ENCODE results near the gene TBC1D13. TPM values are rescaled to one million over a fixed set of nuclear protein-coding genes. Genes with fewer than 3 reads are reported as not detected.

TBC1D13 gene
- polyA plus RNA-seq, 1 experiment = 25.7 TPM

DNA sequence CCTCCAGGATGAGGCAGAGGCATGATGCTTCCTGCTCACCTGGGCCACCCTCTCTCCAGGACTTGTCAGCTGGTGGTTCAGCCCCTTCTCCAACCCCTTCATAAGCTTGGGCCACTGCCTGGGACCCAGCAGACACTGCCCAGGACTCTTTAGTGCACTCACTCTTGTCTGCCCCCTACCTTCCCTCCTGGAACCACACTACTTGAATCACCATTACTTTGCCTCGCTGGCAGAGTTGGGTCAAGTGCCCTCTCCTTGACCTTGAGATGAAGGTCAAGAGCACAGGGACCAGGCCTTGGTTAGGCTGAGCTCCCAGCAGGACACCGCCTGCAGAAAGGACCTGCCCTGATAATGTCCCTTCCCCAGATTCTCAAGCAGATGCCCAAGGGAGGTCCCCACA is 22.8 kb downstream of the TBC1D13 start:
- TF ChIP-seq, protein P1, sequence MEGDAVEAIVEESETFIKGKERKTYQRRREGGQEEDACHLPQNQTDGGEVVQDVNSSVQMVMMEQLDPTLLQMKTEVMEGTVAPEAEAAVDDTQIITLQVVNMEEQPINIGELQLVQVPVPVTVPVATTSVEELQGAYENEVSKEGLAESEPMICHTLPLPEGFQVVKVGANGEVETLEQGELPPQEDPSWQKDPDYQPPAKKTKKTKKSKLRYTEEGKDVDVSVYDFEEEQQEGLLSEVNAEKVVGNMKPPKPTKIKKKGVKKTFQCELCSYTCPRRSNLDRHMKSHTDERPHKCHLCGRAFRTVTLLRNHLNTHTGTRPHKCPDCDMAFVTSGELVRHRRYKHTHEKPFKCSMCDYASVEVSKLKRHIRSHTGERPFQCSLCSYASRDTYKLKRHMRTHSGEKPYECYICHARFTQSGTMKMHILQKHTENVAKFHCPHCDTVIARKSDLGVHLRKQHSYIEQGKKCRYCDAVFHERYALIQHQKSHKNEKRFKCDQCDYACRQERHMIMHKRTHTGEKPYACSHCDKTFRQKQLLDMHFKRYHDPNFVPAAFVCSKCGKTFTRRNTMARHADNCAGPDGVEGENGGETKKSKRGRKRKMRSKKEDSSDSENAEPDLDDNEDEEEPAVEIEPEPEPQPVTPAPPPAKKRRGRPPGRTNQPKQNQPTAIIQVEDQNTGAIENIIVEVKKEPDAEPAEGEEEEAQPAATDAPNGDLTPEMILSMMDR (IDR thresholded peaks at IDR 0.05; ENCODE audit: low read depth, low read length) = no peak
- Histone ChIP-seq H3K27ac (ENCODE audit: low read depth, low read length) (no peak overlapping the region), H3K9me3 (ENCODE audit: control insufficient read depth, insufficient read depth, low read length) (no peaks in the 10 kb centered on the region; the same call in 1 of the 2 replicates), H3K27me3 (ENCODE audit: control insufficient read depth, insufficient read depth, low read length) (no peaks in the 10 kb centered on the region), H3K4me3 (ENCODE audit: low read depth, low read length) (no peak overlapping the region)
- POLR2A ChIA-PET = no interaction called here
- CTCF ChIA-PET = interaction anchor here (7.2 kb wide), 1 partner anchor 8 kb away, joined by 52 read pairs; the partner anchor contains the start of gene ENDOG
- no peak for DNase-seq (ENCODE audit: low read depth, low spot score)

DNA sequence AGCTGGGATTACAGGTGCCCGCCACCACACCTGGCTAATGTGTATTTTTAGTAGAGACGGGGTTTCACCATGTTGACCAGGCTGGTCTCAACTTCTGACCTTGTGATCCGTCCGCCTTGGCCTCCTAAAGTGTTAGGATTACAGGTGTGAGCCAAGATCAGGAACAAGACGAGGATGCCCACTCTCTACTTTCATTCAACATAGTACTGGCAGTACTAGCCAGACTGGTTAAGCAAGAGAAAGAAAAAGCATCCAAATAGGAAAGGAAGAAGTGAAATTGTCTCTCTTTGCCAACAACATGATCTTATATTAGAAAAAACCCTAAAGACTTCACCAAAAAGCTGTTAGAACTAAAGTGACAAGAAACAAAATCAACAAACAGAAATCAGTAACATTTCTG is 23.8 kb downstream of the TBC1D13 start:
- CTCF ChIA-PET = interaction anchor here (7.2 kb wide), 1 partner anchor 7 kb away, joined by 52 read pairs; the partner anchor contains the start of gene ENDOG
- no peak for DNase-seq (ENCODE audit: low read depth, low spot score)

DNA sequence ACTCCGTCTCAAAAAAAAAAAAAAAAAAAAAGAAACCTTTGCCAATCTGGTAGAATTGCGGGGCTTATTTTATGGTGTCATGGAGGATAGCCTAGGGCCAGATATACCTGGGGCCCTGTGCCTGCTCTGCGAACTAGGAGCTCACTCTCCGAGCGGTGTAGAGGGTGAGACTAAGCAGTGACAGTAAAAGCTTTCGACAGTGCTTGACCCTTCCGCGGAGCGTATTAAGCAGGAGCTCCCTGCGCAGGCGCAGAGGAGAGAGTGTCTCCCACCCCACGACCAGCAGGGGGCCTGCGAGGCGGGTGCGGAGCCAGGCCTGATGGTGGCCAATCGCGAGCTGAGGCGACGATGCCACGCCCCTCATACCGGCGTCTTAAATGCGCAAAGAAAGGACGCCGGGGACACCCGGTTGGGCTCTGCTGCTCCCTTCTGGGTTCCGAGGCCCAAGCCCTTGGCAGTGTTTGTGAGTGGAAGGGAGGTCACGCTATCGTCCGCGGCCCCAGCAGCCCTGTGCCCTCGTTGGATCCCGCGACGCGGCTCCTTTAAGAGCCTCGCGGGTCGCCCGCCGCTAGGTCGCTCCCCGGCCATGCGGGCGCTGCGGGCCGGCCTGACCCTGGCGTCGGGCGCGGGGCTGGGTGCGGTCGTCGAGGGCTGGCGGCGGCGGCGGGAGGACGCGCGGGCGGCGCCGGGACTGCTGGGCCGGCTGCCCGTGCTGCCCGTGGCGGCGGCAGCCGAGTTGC is 31.2 kb downstream of the TBC1D13 start, which contains the start of gene ENDOG:
ENDOG (plus strand) TSS at position 402 of the 740 bp plus-strand sequence; CDS start at position 587, 185 bp downstream.
- DNase-seq (ENCODE audit: low read depth, low spot score) = peak; percentile 88
- ChIA-PET CTCF (interaction anchor here (0.6 to 3.1 kb wide), 57 partner anchors 9 to 803 kb away, joined by 3 to 52 read pairs (median 5); partner anchors contain the start of genes C9orf50, KYAT1, LRRC8A and PKN3), POLR2A (interaction anchor here (0.6 to 1.4 kb wide), 8 partner anchors 9 to 335 kb away, joined by 3 to 17 read pairs (median 4); partner anchors contain the start of genes SPOUT1 and ZDHHC12)
- TF ChIP-seq, protein P1 (IDR thresholded peaks at IDR 0.05; ENCODE audit: low read depth, low read length) = peak; percentile 98
- no peaks in the 10 kb centered on the region for H3K27me3 ChIP-seq (ENCODE audit: control insufficient read depth, insufficient read depth, low read length)
- H3K4me3 ChIP-seq (ENCODE audit: low read depth, low read length) = peak within 1 kb of the TSS; percentile 80
- H3K27ac ChIP-seq (ENCODE audit: low read depth, low read length) = peak within 1 kb of the TSS; percentile 21
- H3K9me3 ChIP-seq (ENCODE audit: control insufficient read depth, insufficient read depth, low read length) = peaks cover 5% of the 10 kb centered on the region

More for the DNA sequence above, 23.8 kb downstream of the TBC1D13 start:
- POLR2A ChIA-PET = no interaction called here
- TF ChIP-seq, protein P1 (IDR thresholded peaks at IDR 0.05; ENCODE audit: low read depth, low read length) = no peak
- Histone ChIP-seq H3K27me3 (ENCODE audit: control insufficient read depth, insufficient read depth, low read length) (no peaks in the 10 kb centered on the region), H3K9me3 (ENCODE audit: control insufficient read depth, insufficient read depth, low read length) (no peaks in the 10 kb centered on the region; the same call in 1 of the 2 replicates), H3K4me3 (ENCODE audit: low read depth, low read length) (no peak overlapping the region), H3K27ac (ENCODE audit: low read depth, low read length) (no peak overlapping the region)

DNA sequence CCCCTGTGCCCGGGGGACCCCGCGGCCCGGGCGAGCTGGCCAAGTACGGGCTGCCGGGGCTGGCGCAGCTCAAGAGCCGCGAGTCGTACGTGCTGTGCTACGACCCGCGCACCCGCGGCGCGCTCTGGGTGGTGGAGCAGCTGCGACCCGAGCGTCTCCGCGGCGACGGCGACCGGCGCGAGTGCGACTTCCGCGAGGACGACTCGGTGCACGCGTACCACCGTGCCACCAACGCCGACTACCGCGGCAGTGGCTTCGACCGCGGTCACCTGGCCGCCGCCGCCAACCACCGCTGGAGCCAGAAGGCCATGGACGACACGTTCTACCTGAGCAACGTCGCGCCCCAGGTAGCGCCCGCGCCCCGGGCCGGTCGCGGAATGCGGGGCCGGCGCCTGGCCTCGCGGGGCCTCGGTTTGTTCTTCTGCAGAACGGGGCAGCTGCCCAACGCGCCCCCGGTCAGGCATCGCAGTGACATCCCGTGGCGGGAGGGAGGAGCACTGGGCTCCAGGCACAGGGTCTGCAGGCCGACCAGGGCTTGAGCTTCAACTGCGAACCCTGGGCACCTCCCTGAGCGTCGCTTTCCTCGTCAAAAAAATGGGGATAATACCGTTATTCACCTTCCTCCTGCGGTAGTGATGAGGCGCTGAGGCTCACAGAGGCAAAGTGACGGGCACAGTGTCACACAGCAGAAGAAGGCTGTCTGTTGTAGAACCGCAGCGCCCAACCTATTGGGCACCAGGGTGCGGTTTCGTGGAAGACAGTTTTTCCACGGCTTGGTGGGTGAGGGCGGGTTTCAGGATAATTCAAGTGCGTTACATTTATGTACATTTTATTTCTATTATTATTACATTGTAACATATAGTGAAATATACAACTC is 32.0 kb downstream of the TBC1D13 start:
- ChIA-PET CTCF (interaction anchor here (0.5 to 3.1 kb wide), 33 partner anchors 8 to 853 kb away, joined by 3 to 52 read pairs (median 6); partner anchors contain the start of genes SET, SPOUT1, ZDHHC12 and ZER1), POLR2A (interaction anchor here (0.5 to 1.4 kb wide), 6 partner anchors 8 to 103 kb away, joined by 3 to 17 read pairs (median 4); partner anchors contain the start of genes SPOUT1 and ZDHHC12)
- no peak for DNase-seq (ENCODE audit: low read depth, low spot score)
- Histone ChIP-seq H3K27ac (ENCODE audit: low read depth, low read length) (no peak overlapping the region), H3K27me3 (ENCODE audit: control insufficient read depth, insufficient read depth, low read length) (no peaks in the 10 kb centered on the region), H3K9me3 (ENCODE audit: control insufficient read depth, insufficient read depth, low read length) (peaks cover 5% of the 10 kb centered on the region), H3K4me3 (ENCODE audit: low read depth, low read length) (peak overlapping the region; percentile 80)
- TF ChIP-seq, protein P1 (IDR thresholded peaks at IDR 0.05; ENCODE audit: low read depth, low read length) = no peak

Measured in AG04450 (cell line).